Spleen (tissue), 11 donors: Measurements from ENCODE around the gene MARK1. TPM values are rescaled to one million over a fixed set of nuclear protein-coding genes. Genes with fewer than 3 reads are reported as not detected.

Experiments
- DNase-seq: peaks from one replicate; pipeline ENCODE4 v3.0.0-alpha.2; 2020
- H3K27ac ChIP-seq, 8 donors: fragments of 200-600 bp; sonication (generic) in 7 of 8; 1 replicate in 4 of 8; 2 replicates in 4 of 8; pipeline versions ENCODE4 v1.5.0 to v1.8.0; 2016 to 2021; ENCODE audit warnings: inconsistent platforms in 4 of 8, mild to moderate bottlenecking in 4 of 8, moderate library complexity in 1 of 8
- H3K27me3 ChIP-seq, 7 donors: fragments of 200-600 bp; sonication (generic) in 6 of 7; replicated peaks in 1 of 7; 1 replicate in 4 of 7; 2 replicates in 3 of 7; pipeline versions ENCODE4 v1.5.0 to v1.8.0; 2016 to 2021; ENCODE audit warnings: inconsistent platforms in 3 of 7, mild to moderate bottlenecking in 1 of 7
- H3K36me3 ChIP-seq, 6 donors: fragments of 200-600 bp; sonication (generic) in 5 of 6; 1 replicate in 4 of 6; 2 replicates in 2 of 6; pipeline versions ENCODE4 v1.5.0 to v1.8.0; 2016 to 2021; ENCODE audit warnings: inconsistent platforms in 2 of 6
- H3K4me1 ChIP-seq, 6 donors: fragments of 200-600 bp; sonication (generic) in 5 of 6; 1 replicate in 3 of 6; 2 replicates in 3 of 6; pipeline versions ENCODE4 v1.5.0 to v1.8.0; 2016 to 2021; ENCODE audit warnings: inconsistent platforms in 3 of 6
- H3K4me3 ChIP-seq, 8 donors: fragments of 200-600 bp; sonication (generic) in 7 of 8; 1 replicate in 4 of 8; 2 replicates in 4 of 8; pipeline versions ENCODE4 v1.5.0 to v1.8.0; 2016 to 2021; ENCODE audit warnings: inconsistent platforms in 4 of 8, mild to moderate bottlenecking in 4 of 8, moderate library complexity in 2 of 8
- H3K9me3 ChIP-seq, 8 donors: fragments of 200-600 bp; sonication (generic) in 7 of 8; 1 replicate in 4 of 8; 2 replicates in 4 of 8; pipeline versions ENCODE4 v1.5.0 to v1.8.0; 2016 to 2021; ENCODE audit warnings: inconsistent platforms in 4 of 8
- POLR2A ChIP-seq, 3 donors: fragments of 450-650 bp; IDR thresholded peaks; one replicate each; pipeline ENCODE4 v1.5.1; 2017; ENCODE audit warnings: antibody characterized with exemption in 3 of 3, mild to moderate bottlenecking in 1 of 3
- POLR2AphosphoS5 ChIP-seq, 3 donors: sonication (generic); formaldehyde crosslinking; IDR thresholded peaks; one replicate each; pipeline ENCODE4 v1.5.1; 2017; ENCODE audit warnings: antibody characterized with exemption in 3 of 3
- WGBS, 5 donors: extraction: QIAGEN DNeasy Blood & Tissue Kit in 3 of 5; methylation state at CpG; one replicate each; pipeline versions ENCODE4 v1.1.5 to v1.1.7; 2013 to 2018; 5-methylcytosine and 5-hydroxymethylcytosine counted together
- intact Hi-C: fragments of 100-400 bp; cut with DNase I; formaldehyde crosslinking; loops from one replicate; pipeline ENCODE4 v1.15.0; 2023; ENCODE audit warnings: low total_unique reads
- polyA plus RNA-seq, 3 donors: library from polyadenylated mRNA; stranded (reverse); fragments of 200-250 nt; gene quantifications; one replicate each; pipeline ENCODE4 v1.2.1, GENCODE V29; 2013
- total RNA-seq, 7 donors: library from RNA; depleted of rRNA in 3 of 7; stranded (reverse); fragments of >200 nt in 3 of 7; fragmentation: NEBNext Ultra II Directional in 4 of 7; extraction: Animal tissue kit (Norgen Biotek cat#: 25700) in 4 of 7; gene quantifications; one replicate each; pipeline versions ENCODE4 v1.1.0 to v1.2.1, GENCODE V29; 2016 to 2021
- TF ChIP-seq, protein P1 (sequence below), 11 experiments: fragments of 200-600 bp in 7 of 11; fragments of 450-650 bp in 4 of 11; sonication (generic) in 4 of 11; IDR thresholded peaks in 8 of 11; conservative IDR thresholded peaks in 3 of 11; 1 replicate in 7 of 11; 2 replicates in 4 of 11; pipeline versions ENCODE4 v1.4.0 to v1.8.0; 2016 to 2021; ENCODE audit warnings: antibody characterized with exemption in 11 of 11, inconsistent platforms in 4 of 11, mild to moderate bottlenecking in 1 of 11
- donor health status: healthy with polysubstance abuse.
- donor health status: DM: no; HTN: no; CAD: no; lungs with moderate emphysema.
- donor health status: DM: no; HTN: no; CAD: no.
- donor health status: Bipolar disorder and iron deficiency.
- donor health status: healthy.
- donor health status: DM: no; HTN: no; CAD: no.
- donor health status: DM: yes; HTN: yes; CAD: no.

Gene MARK1
- total and polyA plus RNA-seq, 10 donors, result 0.59 to 3.9 (median 2.1) TPM

DNA sequence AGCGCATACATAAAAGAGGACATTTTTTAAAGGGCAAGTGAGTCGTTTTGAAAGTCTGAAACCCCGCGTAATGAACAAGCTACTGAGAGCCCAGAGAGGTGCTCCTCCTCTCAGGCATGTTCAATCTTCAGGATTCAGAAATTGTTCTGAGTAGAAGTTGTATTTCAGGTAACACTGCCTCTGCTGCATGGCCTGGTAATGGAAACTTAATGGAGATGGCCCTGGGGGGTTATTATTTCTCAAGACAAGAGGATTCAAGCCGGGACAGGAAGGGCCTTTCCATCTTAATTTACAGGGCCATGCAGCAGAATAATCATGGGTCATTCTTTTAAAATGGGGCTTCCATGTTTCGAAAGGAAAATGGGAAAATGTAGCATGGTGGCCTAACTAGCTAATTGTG is 42.1 kb upstream of the MARK1 start:
- H3K4me1 ChIP-seq, result no peaks in the 10 kb centered on the region
- H3K4me3 ChIP-seq, result no peak overlapping the region
- intact Hi-C loops, result no loop called here
- DNase-seq, result no peak
- peaks cover 0 to 7% (median 0%) of the 10 kb centered on the region in 8 donors for H3K9me3 ChIP-seq
- TF ChIP-seq, protein P1, sequence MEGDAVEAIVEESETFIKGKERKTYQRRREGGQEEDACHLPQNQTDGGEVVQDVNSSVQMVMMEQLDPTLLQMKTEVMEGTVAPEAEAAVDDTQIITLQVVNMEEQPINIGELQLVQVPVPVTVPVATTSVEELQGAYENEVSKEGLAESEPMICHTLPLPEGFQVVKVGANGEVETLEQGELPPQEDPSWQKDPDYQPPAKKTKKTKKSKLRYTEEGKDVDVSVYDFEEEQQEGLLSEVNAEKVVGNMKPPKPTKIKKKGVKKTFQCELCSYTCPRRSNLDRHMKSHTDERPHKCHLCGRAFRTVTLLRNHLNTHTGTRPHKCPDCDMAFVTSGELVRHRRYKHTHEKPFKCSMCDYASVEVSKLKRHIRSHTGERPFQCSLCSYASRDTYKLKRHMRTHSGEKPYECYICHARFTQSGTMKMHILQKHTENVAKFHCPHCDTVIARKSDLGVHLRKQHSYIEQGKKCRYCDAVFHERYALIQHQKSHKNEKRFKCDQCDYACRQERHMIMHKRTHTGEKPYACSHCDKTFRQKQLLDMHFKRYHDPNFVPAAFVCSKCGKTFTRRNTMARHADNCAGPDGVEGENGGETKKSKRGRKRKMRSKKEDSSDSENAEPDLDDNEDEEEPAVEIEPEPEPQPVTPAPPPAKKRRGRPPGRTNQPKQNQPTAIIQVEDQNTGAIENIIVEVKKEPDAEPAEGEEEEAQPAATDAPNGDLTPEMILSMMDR (IDR thresholded peaks at IDR 0.05 in 8 of 11, conservative IDR thresholded peaks at IDR 0.05 in 3 of 11), result no peak
- TF ChIP-seq POLR2AphosphoS5 (IDR thresholded peaks at IDR 0.05) (no peak), POLR2A (IDR thresholded peaks at IDR 0.05) (no peak)
- 72 to 87% (median 77%) methylated on average over 6 of the region's 6 CpGs for WGBS, 5 donors
- no peaks in the 10 kb centered on the region for H3K36me3 ChIP-seq
- H3K27ac ChIP-seq, result no peak overlapping the region
- H3K27me3 ChIP-seq, result peaks cover 0 to 4% (median 0%) of the 10 kb centered on the region in 7 donors

DNA sequence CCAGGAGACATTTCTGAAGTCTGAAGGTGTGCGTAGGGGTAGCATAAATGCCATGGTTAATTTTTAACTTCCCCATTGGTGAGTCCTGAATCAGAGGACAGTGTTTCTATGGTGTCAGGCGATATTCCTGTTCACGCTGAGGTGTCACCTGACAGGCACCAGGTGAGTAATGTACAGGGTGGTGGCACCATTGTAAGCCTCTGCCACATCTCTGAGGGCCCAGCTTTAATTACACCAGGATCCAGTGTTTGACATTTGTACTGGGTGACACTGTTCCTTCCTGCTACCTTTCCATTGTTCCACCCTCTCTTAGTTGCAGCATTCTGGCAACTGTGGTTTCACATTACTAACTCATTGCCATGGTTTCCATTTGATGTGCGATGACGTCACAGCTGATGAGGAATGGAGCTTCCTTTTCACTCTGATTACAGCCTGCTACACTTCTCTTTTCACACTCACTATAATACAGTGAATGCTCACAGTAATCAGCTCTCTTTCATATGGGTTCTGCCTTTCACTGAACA is 40.6 kb upstream of the MARK1 start:
- peaks cover 0 to 4% (median 0%) of the 10 kb centered on the region in 7 donors for H3K27me3 ChIP-seq
- H3K27ac ChIP-seq, result no peak overlapping the region
- no peaks in the 10 kb centered on the region for H3K4me1 ChIP-seq
- H3K4me3 ChIP-seq, result no peak overlapping the region
- peaks cover 0 to under 1% (median 0%) of the 10 kb centered on the region in 8 donors for H3K9me3 ChIP-seq
- no peak for DNase-seq
- 68 to 74% (median 69%) methylated on average over 5 of the region's 5 CpGs for WGBS, 5 donors
- no peaks in the 10 kb centered on the region for H3K36me3 ChIP-seq
- intact Hi-C loops, result no loop called here
- TF ChIP-seq, protein P1 (IDR thresholded peaks at IDR 0.05 in 8 of 11, conservative IDR thresholded peaks at IDR 0.05 in 3 of 11), result no peak
- TF ChIP-seq POLR2A (IDR thresholded peaks at IDR 0.05), result no peak
- TF ChIP-seq POLR2AphosphoS5 (IDR thresholded peaks at IDR 0.05), result no peak

DNA sequence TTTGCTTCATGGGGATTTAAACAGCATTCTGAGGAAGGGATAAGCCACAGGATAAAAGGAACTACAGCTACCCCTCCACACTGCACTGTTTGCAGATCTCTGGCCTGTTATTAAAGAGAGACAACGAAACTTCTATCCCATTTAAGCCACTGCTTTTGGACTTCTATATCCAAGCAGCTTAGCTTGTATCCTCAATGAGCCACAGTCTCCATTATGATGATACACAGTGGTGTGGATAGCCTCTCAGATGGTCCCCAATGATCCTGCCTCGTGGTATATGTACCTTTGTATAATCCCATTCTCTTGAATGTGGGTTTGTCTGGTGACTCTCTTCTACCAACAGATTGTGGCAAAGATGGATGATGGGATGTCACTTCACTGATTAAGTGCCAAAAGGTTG is 36.0 kb upstream of the MARK1 start:
- Histone ChIP-seq H3K36me3 (no peaks in the 10 kb centered on the region), H3K27me3 (no peaks in the 10 kb centered on the region), H3K4me3 (no peak overlapping the region), H3K4me1 (no peaks in the 10 kb centered on the region), H3K27ac (no peak overlapping the region), H3K9me3 (no peaks in the 10 kb centered on the region)
- intact Hi-C loops, result no loop called here
- TF ChIP-seq, protein P1 (IDR thresholded peaks at IDR 0.05 in 8 of 11, conservative IDR thresholded peaks at IDR 0.05 in 3 of 11), result no peak
- 60 to 74% (median 66%) methylated on average over 2 of the region's 2 CpGs for WGBS, 5 donors
- DNase-seq, result no peak

DNA sequence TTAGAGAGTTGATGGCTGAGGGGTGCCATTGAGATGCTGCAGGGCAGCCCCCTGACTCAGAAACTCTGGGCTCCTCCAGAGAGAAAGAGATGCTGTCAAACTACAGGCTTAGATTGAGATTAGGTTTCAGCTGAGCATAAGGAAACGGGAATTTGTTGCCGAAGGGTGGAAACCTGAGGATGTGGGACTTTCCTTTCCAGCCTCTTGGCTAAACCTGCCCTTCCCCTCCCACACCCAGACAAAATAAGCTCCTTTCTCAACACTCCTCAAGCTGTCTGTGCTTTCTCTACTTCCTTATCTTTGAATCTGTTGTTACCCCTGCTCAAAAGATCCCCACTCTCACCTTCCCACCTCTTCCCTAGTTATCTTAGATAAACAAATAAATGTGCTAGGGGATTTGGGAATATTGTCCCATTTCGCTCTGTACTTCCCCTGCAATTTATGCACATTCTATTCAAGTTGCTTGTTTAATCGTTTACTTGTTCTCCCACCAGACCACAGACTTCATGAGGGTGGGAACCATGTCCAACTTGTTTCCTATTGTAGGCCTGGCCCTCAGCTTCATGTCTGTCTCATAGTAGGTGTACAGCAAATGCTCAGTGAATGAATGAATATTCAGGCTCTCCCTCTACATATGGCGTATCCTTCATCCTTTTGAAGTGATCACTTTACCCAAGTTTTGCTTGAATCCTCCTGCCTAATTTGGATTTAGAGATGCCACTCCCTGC is 30.6 kb upstream of the MARK1 start:
- Histone ChIP-seq H3K4me3 (no peak overlapping the region), H3K27me3 (no peaks in the 10 kb centered on the region), H3K9me3 (no peaks in the 10 kb centered on the region), H3K4me1 (no peaks in the 10 kb centered on the region), H3K27ac (no peak overlapping the region), H3K36me3 (no peaks in the 10 kb centered on the region)
- DNase-seq, result no peak
- TF ChIP-seq, protein P1 (IDR thresholded peaks at IDR 0.05 in 8 of 11, conservative IDR thresholded peaks at IDR 0.05 in 3 of 11), result no peak
- no peak for TF ChIP-seq POLR2A (IDR thresholded peaks at IDR 0.05)
- 57 to 66% (median 61%) methylated on average over 5 of the region's 5 CpGs for WGBS, 5 donors
- intact Hi-C loops, result no loop called here
